SU-DHL-6 (cell line): ENCODE results near the gene ZSCAN29.

Source experiments
- EZH2phosphoT487 ChIP-seq: fragments of 200-600 bp; sonication (generic), shearing (Covaris generic); conservative IDR thresholded peaks from 2 replicates; pipeline ENCODE4 v1.6.1; 2018; ENCODE audit warnings: mild to moderate bottlenecking, antibody characterized with exemption, low read length, moderate library complexity, mixed read lengths
- TF ChIP-seq, protein P1 (sequence below): fragments of 200-600 bp; sonication (generic); IDR thresholded peaks from one replicate; pipeline ENCODE4 v1.5.1; 2017; ENCODE audit warnings: antibody characterized with exemption, mild to moderate bottlenecking, low read length, moderate library complexity; ENCODE audit not compliant: insufficient read depth, poor library complexity, severe bottlenecking

DNA sequence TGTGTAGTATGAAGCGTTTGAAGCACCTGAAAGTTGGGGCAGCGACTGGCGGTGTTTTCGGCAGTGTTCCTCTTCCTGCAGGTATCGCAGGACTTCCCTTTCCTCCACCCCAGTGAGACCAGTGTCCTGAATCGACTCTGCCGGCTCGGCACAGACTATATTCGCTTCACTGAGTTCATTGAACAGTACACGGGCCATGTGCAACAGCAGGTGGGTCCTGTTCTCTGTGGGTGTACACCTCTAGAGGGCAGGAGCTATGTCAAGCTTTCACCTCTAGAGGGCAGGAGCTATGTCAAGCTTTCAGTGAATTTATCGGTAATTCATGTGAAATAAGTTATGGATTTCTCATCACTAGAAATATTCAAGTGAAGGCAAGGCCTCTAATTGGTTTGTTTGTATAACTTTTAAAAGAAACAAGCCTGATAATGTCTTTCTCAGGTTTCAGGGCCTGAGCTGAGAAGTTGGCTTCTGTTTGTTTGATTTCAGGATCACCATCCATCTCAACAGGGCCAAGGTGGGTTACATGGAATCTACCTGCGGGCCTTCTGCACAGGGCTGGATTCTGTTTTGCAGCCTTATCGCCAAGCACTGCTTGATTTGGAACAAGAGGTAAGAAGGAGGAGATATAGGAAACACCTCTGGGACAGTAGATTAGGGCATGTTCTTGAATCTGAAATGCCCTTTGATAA is 5.3 kb upstream of the ZSCAN29 start:
- TF ChIP-seq, protein P1, sequence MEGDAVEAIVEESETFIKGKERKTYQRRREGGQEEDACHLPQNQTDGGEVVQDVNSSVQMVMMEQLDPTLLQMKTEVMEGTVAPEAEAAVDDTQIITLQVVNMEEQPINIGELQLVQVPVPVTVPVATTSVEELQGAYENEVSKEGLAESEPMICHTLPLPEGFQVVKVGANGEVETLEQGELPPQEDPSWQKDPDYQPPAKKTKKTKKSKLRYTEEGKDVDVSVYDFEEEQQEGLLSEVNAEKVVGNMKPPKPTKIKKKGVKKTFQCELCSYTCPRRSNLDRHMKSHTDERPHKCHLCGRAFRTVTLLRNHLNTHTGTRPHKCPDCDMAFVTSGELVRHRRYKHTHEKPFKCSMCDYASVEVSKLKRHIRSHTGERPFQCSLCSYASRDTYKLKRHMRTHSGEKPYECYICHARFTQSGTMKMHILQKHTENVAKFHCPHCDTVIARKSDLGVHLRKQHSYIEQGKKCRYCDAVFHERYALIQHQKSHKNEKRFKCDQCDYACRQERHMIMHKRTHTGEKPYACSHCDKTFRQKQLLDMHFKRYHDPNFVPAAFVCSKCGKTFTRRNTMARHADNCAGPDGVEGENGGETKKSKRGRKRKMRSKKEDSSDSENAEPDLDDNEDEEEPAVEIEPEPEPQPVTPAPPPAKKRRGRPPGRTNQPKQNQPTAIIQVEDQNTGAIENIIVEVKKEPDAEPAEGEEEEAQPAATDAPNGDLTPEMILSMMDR: peak; percentile 98
- TF ChIP-seq EZH2phosphoT487: no peak
